GM18907 (cell line): ENCODE results near the gene SYNCRIP.
"Not testable (repeated sequence)": the region's sequence is repeated elsewhere in the genome, so short reads cannot be mapped to it uniquely, and the experiment has no call there.

Source experiments
- ATAC-seq: cut with Tn5 transposase; IDR thresholded peaks from one replicate; pipeline ENCODE4 v1.9.1; 2021; ENCODE audit warnings: mild to moderate bottlenecking, moderate library complexity; ENCODE audit not compliant: unreplicated experiment

SYNCRIP gene

GRCh38 chr6:85600713-85601313 is 41.9 kb downstream of the SYNCRIP start:
- ATAC-seq: no peak

- peak; percentile 18 for ATAC-seq
These were observed 48.3 kb downstream of the SYNCRIP start for GRCh38 chr6:85594197-85594930.

GRCh38 chr6:85593438-85594196 is 49.1 kb downstream of the SYNCRIP start, which contains the start of gene SNX14:
Gene SNX14, minus strand, starts transcription at chr6:85593858. Its CDS starts 140 bp downstream, at chr6:85593718.
- peak; percentile 91 for ATAC-seq

GRCh38 chr6:85592033-85592432 is 50.7 kb downstream of the SYNCRIP start:
- no peak for ATAC-seq

- ATAC-seq: no peak
These were observed 51.5 kb downstream of the SYNCRIP start for GRCh38 chr6:85591207-85591606.

- ATAC-seq: no peak
These were observed 56.9 kb downstream of the SYNCRIP start for GRCh38 chr6:85585741-85586140.

GRCh38 chr6:85582832-85583231 is 59.9 kb downstream of the SYNCRIP start:
- not testable (repeated sequence) for ATAC-seq

GRCh38 chr6:85581572-85581971 is 61.1 kb downstream of the SYNCRIP start:
- no peak for ATAC-seq

GRCh38 chr6:85580878-85581267 is 61.8 kb downstream of the SYNCRIP start:
- peak; percentile 75 for ATAC-seq

- ATAC-seq: peak; percentile 30
These were observed 62.4 kb downstream of the SYNCRIP start for GRCh38 chr6:85580118-85580877.

- ATAC-seq: no peak
These were observed 63.1 kb downstream of the SYNCRIP start for GRCh38 chr6:85579581-85579980.

GRCh38 chr6:85576476-85576875 is 66.2 kb downstream of the SYNCRIP start:
- no peak for ATAC-seq

GRCh38 chr6:85574932-85575598 is 67.6 kb downstream of the SYNCRIP start:
- ATAC-seq: peak; percentile 55

- no peak for ATAC-seq
These were observed 73.4 kb downstream of the SYNCRIP start for GRCh38 chr6:85569323-85569722.

- no peak for ATAC-seq
These were observed 74.3 kb downstream of the SYNCRIP start for GRCh38 chr6:85568411-85568810.

GRCh38 chr6:85565736-85566135 is 77.0 kb downstream of the SYNCRIP start:
- ATAC-seq: no peak

GRCh38 chr6:85564223-85564622 is 78.5 kb downstream of the SYNCRIP start:
- not testable (repeated sequence) for ATAC-seq
